Psoas muscle (tissue), 8 donors: Measurements from ENCODE around the gene RASSF9. TPM values are rescaled to one million over a fixed set of nuclear protein-coding genes. Genes with fewer than 3 reads are reported as not detected.

Experiments
- ATAC-seq, 4 donors: fragments of 200-7000 bp; cut with Tn5 transposase; one replicate each; pipeline ENCODE4 v1.9.1; 2020; ENCODE audit warnings: moderate library complexity in 3 of 4, mild to moderate bottlenecking in 2 of 4
- DNase-seq, 2 donors: peaks; one replicate each; pipeline ENCODE4 v3.0.0-alpha.2; 2020
- H3K27ac ChIP-seq: fragments of 200-600 bp; one replicate; pipeline ENCODE4 v1.8.0; 2022
- H3K27me3 ChIP-seq, 3 donors: fragments of 200-600 bp in 1 of 3; one replicate each; pipeline versions ENCODE4 v1.6.1 to v1.8.0; 2013 to 2022; ENCODE audit warnings: low read length in 2 of 3, mild to moderate bottlenecking in 2 of 3, moderate library complexity in 1 of 3; ENCODE audit not compliant: insufficient read depth in 3 of 3
- H3K36me3 ChIP-seq, 2 donors: fragments of 200-600 bp in 1 of 2; one replicate each; pipeline versions ENCODE4 v1.6.1 to v1.8.0; 2013 to 2022; ENCODE audit warnings: low read depth in 1 of 2, mild to moderate bottlenecking in 1 of 2, moderate library complexity in 1 of 2; ENCODE audit not compliant: insufficient read depth in 1 of 2
- H3K4me1 ChIP-seq: fragments of 200-600 bp; one replicate; pipeline ENCODE4 v1.8.0; 2022
- H3K4me3 ChIP-seq: fragments of 200-600 bp; one replicate; pipeline ENCODE4 v1.8.0; 2022; ENCODE audit warnings: mild to moderate bottlenecking
- H3K9me3 ChIP-seq: fragments of 200-600 bp; one replicate; pipeline ENCODE4 v1.8.0; 2022
- CTCF ChIP-seq: fragments of 200-600 bp; IDR thresholded peaks from one replicate; pipeline ENCODE4 v1.8.0; 2022; ENCODE audit warnings: antibody characterized with exemption
- WGBS, 3 donors: extraction: QIAGEN DNeasy Blood & Tissue Kit; methylation state at CpG; one replicate each; pipeline versions ENCODE4 v1.1.6 to v1.1.7; 2013; 5-methylcytosine and 5-hydroxymethylcytosine counted together
- intact Hi-C, 2 donors: fragments of 100-400 bp; cut with DNase I; formaldehyde crosslinking; loops; one replicate each; pipeline versions ENCODE4 v1.11.0 to v1.14.2; 2022
- polyA plus RNA-seq, 3 donors: library from polyadenylated mRNA; stranded (reverse); fragments of 200-250 nt; gene quantifications; one replicate each; pipeline ENCODE4 v1.2.3, GENCODE V29; 2013
- total RNA-seq, 4 donors: library from RNA; stranded (reverse); fragmentation: NEBNext Ultra II Directional in 2 of 4; extraction: Animal tissue kit (Norgen Biotek cat#: 25700) in 2 of 4; gene quantifications; one replicate each; pipeline versions ENCODE4 v1.2.1 to v1.2.4, GENCODE V29; 2021 to 2023
- donor health status: healthy with polysubstance abuse.
- donor health status: DM: no; HTN: no; CAD: no; lungs with moderate emphysema.
- donor health status: Bipolar disorder and iron deficiency.
- donor health status: healthy.
- donor health status: DM: yes; HTN: yes; CAD: no.
- donor health status: DM: no; HTN: no; CAD: no.
- donor health status: DM: no; HTN: no; CAD: no.
- donor health status: DM: yes; HTN: yes; CAD: no.

RASSF9 gene
- total and polyA plus RNA-seq, 7 donors: 0.34 to 4.1 (median 1.5) TPM

- DNase-seq (no peak), ATAC-seq (no peak)
- intact Hi-C loops: no loop called here
- 55 to 72% (median 68%) methylated on average over 3 of the region's 3 CpGs for WGBS, 3 donors
- Histone ChIP-seq H3K36me3 (no peaks in the 10 kb centered on the region), H3K27me3 (no peaks in the 10 kb centered on the region), H3K27ac (no peak overlapping the region), H3K4me3 (no peak overlapping the region), H3K4me1 (no peaks in the 10 kb centered on the region), H3K9me3 (no peaks in the 10 kb centered on the region)
- no peak for TF ChIP-seq CTCF
Measured at GRCh38 chr12:85804663-85805062, 31.5 kb downstream of the RASSF9 start.

GRCh38 chr12:85803923-85804322 is 32.3 kb downstream of the RASSF9 start:
- H3K36me3 ChIP-seq: no peaks in the 10 kb centered on the region
- H3K4me3 ChIP-seq: no peak overlapping the region
- no peak for TF ChIP-seq CTCF
- WGBS, 3 donors: 70 to 97% (median 94%) methylated on average over 2 of the region's 2 CpGs
- H3K27ac ChIP-seq: no peak overlapping the region
- no peaks in the 10 kb centered on the region for H3K4me1 ChIP-seq
- no peaks in the 10 kb centered on the region for H3K27me3 ChIP-seq
- DNase-seq (no peak), ATAC-seq (no peak)
- H3K9me3 ChIP-seq: no peaks in the 10 kb centered on the region
- intact Hi-C loops: no loop called here

- WGBS, 3 donors: 46 to 52% (median 52%) methylated on average over 1 of the region's 1 CpG
- Histone ChIP-seq H3K4me1 (no peaks in the 10 kb centered on the region), H3K4me3 (no peak overlapping the region), H3K27ac (no peak overlapping the region), H3K36me3 (no peaks in the 10 kb centered on the region), H3K27me3 (no peaks in the 10 kb centered on the region), H3K9me3 (no peaks in the 10 kb centered on the region)
- TF ChIP-seq CTCF: no peak
- intact Hi-C loops: no loop called here
- no peak for DNase-seq
- no peak for ATAC-seq
Measured at GRCh38 chr12:85803231-85803630, 33.0 kb downstream of the RASSF9 start.

DNA sequence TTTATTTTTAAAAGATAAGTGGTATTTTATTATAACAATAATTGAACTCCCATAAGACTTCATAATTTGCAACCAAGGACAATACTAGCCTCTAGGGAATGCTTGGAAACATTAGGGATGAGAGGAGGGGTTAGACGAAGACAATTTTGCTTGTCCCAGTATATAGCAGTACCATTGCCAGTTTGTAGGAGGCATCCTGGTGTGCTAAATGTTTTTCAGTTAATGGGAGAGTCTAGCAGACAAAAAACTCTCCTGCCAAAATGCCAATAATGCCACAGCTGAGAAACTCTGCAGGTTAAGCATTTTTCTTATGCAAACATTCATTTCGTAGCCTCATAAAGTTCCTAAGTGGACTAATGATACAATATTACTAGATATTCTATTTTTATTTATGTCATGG is 38.1 kb downstream of the RASSF9 start:
- H3K27me3 ChIP-seq: no peaks in the 10 kb centered on the region
- TF ChIP-seq CTCF: no peak
- H3K27ac ChIP-seq: no peak overlapping the region
- ATAC-seq (no peak), DNase-seq (no peak)
- no peaks in the 10 kb centered on the region for H3K9me3 ChIP-seq
- 77 to 81% (median 79%) methylated on average over 2 of the region's 2 CpGs for WGBS, 3 donors
- no peaks in the 10 kb centered on the region for H3K4me1 ChIP-seq
- intact Hi-C loops: no loop called here
- H3K4me3 ChIP-seq: no peak overlapping the region
- H3K36me3 ChIP-seq: no peaks in the 10 kb centered on the region

DNA sequence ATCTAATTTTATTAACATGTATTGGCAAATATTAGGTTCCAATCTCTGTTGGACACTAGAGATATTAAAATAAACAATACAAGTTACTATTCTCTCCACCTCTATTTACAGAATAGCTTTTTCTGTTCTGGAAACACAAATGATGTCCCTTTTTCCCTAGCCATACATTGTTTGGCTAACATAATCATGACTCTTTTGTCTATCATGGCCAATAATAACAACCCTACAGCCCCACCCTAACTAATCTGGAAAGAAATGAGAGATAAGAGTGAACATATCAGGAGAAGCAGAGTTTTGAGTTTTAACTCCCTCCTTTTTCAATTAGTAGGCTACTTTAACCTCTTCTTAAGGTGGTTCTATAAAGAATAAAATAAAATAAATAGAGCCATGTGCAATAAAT is 40.2 kb downstream of the RASSF9 start:
- no peak for DNase-seq
- H3K27ac ChIP-seq: no peak overlapping the region
- H3K27me3 ChIP-seq: no peaks in the 10 kb centered on the region
- no peaks in the 10 kb centered on the region for H3K4me1 ChIP-seq
- no peak for TF ChIP-seq CTCF
- ATAC-seq: no peak
- no peak overlapping the region for H3K4me3 ChIP-seq
- H3K36me3 ChIP-seq: no peaks in the 10 kb centered on the region
- intact Hi-C loops: no loop called here
- H3K9me3 ChIP-seq: no peaks in the 10 kb centered on the region
